ENCODE results near the gene NAT8L. TPM values are rescaled to one million over a fixed set of nuclear protein-coding genes. Genes with fewer than 3 reads are reported as not detected.

The NAT8L gene
- total RNA-seq, 4 donors from 2014 or later: under 0.01 to 0.45 (median 0.20) TPM

DNA sequence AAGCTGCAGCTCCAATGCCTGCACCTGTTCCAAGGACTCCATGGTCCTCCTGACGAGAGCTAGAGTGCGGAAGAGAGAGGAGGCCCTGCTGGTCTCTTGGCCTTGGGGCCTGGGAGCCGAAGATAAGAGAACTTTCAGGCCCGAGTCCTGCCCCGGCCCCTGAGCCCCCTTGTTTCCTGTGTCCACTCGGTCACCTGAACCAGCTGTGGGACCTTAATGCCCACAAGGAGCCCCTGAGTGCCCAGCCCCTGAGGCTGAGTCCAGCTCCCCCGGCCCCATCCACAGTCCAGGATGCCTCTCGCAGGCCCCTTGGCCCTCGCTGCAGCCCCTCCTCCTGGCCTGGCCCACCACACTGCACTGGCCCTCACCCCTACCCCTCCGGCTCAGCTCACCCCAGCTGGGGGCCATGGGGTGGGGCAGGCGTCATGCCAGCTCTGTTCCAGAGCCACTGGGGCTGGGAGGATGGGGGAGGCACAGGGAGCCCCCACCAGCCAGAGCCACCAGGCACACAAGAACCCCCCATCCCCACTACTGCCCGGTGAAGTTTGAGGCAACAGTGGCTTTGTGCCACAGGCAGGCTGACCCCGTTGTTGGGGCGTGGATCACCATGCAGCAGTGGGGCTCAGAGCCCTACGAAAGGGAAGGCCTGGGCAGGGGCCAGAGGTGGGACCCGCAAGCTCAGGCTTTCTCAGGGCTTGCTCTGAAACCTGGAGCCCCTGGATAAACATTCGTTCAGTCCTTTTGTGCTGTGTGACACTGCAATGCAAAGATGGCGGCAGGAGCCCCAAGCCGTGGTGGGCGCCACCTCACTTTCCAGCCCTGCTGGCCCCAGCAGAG, 14.1 kb downstream of the NAT8L start:
- TF ChIP-seq, protein P1, sequence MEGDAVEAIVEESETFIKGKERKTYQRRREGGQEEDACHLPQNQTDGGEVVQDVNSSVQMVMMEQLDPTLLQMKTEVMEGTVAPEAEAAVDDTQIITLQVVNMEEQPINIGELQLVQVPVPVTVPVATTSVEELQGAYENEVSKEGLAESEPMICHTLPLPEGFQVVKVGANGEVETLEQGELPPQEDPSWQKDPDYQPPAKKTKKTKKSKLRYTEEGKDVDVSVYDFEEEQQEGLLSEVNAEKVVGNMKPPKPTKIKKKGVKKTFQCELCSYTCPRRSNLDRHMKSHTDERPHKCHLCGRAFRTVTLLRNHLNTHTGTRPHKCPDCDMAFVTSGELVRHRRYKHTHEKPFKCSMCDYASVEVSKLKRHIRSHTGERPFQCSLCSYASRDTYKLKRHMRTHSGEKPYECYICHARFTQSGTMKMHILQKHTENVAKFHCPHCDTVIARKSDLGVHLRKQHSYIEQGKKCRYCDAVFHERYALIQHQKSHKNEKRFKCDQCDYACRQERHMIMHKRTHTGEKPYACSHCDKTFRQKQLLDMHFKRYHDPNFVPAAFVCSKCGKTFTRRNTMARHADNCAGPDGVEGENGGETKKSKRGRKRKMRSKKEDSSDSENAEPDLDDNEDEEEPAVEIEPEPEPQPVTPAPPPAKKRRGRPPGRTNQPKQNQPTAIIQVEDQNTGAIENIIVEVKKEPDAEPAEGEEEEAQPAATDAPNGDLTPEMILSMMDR (IDR thresholded peaks at IDR 0.05): no peak
- TF ChIP-seq POLR2A (IDR thresholded peaks at IDR 0.05; ENCODE audit: low read depth): no peak
- TF ChIP-seq POLR2AphosphoS5 (IDR thresholded peaks at IDR 0.05): no peak
- TF ChIP-seq EP300 (IDR thresholded peaks at IDR 0.05): no peak
- no peak for DNase-seq (ENCODE audit: extremely low spot score)
- Histone ChIP-seq H3K36me3 (no peaks in the 10 kb centered on the region), H3K9me3 (no peaks in the 10 kb centered on the region), H3K27ac (replicated peaks in 1 of 4) (no peak overlapping the region), H3K4me3 (no peak overlapping the region), H3K4me1 (peaks cover 0 to 6% (median 0%) of the 10 kb centered on the region in 4 donors), H3K27me3 (peaks cover 0 to 30% (median 4%) of the 10 kb centered on the region in 4 donors)
- WGBS: 84% methylated on average over 8 of the region's 20 CpGs
- intact Hi-C loops (cut with DNase I): no loop called here

- TF ChIP-seq POLR2A (IDR thresholded peaks at IDR 0.05; ENCODE audit: low read depth) (no peak), EP300 (IDR thresholded peaks at IDR 0.05) (no peak), POLR2AphosphoS5 (IDR thresholded peaks at IDR 0.05) (no peak)
- TF ChIP-seq, protein P1 (IDR thresholded peaks at IDR 0.05): no peak
- H3K4me1 ChIP-seq: peaks cover 0 to 6% (median 0%) of the 10 kb centered on the region in 4 donors
- 84% methylated on average over 11 of the region's 20 CpGs for WGBS
These were observed 14.8 kb downstream of the NAT8L start for GRCh38 chr4:2073808-2074481.

DNA sequence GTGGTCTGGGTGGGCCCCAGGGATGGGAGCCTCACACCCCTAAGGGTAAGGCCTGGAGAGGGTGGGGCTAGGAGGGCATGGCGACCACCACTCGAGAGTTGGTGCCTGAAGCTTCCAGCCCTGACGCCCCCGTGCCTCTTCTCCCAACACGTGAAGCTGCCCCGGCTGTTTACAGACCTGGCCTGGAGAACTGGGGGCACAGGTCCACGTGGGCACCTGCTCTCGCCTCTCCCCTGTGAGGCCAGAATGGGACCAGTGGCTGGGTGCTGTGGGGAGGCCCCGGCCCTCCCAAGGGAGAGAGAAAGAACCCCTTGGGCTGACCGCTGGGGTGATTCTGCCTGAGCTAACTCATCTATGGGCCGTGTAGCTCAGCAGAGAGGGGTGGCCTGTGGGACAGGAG, 15.5 kb downstream of the NAT8L start:
- TF ChIP-seq EP300 (IDR thresholded peaks at IDR 0.05): no peak
- TF ChIP-seq POLR2A (IDR thresholded peaks at IDR 0.05; ENCODE audit: low read depth): no peak
- TF ChIP-seq, protein P1 (IDR thresholded peaks at IDR 0.05): no peak
- TF ChIP-seq POLR2AphosphoS5 (IDR thresholded peaks at IDR 0.05): no peak
- H3K36me3 ChIP-seq: no peaks in the 10 kb centered on the region
- H3K4me3 ChIP-seq: no peak overlapping the region
- intact Hi-C loops (cut with DNase I): no loop called here
- peaks cover 0 to 6% (median 0%) of the 10 kb centered on the region in 4 donors for H3K4me1 ChIP-seq
- 50% methylated on average over 2 of the region's 11 CpGs for WGBS
- H3K27me3 ChIP-seq: peaks cover 0 to 16% (median 0%) of the 10 kb centered on the region in 4 donors
- no peak for DNase-seq (ENCODE audit: extremely low spot score)
- no peak overlapping the region for H3K27ac ChIP-seq (replicated peaks in 1 of 4)
- no peaks in the 10 kb centered on the region for H3K9me3 ChIP-seq

More at GRCh38 chr4:2073808-2074481, 14.8 kb downstream of the NAT8L start:
- Histone ChIP-seq H3K36me3 (no peaks in the 10 kb centered on the region), H3K27ac (replicated peaks in 1 of 4) (no peak overlapping the region), H3K9me3 (no peaks in the 10 kb centered on the region), H3K27me3 (peaks cover 0 to 22% (median 1%) of the 10 kb centered on the region in 4 donors), H3K4me3 (no peak overlapping the region)
- DNase-seq (ENCODE audit: extremely low spot score): no peak
- intact Hi-C loops (cut with DNase I): no loop called here

DNA sequence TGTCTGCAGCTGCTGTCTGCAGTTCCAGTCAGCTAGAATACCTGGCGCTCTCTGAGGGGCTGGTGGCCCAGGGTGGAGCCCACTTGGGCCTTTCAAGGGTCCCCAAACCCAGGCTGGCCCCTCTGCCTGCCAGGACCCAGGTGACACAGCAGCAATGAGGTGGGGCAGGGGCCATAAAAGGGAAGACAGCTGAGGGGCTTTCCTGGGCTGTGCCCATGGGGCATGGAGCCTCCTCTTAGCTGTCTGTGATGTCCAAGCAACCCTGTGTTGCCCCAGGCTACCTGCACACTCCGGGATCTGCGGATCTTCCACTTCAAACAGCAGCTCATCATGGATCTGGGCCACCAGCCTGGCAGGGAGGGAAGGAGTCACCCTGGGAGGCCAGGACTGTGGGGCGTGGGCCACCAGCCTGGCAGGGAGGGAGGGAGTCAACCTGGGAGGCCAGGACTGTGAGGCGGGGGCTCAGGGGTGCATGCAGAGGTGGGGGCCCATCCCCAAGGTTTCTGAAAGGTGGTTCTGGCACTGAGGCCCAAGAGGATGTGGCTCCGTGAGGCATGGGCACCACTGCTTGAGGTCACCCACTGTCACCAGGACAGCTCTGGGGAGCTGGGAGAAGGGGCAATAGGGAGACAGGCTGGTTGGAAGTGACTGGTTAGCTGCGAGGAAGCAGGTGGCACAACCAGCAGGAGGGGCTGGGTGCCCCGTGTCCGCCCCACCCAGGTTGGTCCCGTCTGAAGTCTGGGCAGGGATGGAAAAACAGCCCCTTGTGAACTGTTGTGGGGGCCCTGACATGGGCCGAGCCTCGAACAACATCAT, 16.3 kb downstream of the NAT8L start:
- WGBS: 92% methylated on average over 11 of the region's 12 CpGs
- intact Hi-C loops (cut with DNase I): no loop called here
- peaks cover 0 to 6% (median 0%) of the 10 kb centered on the region in 4 donors for H3K4me1 ChIP-seq
- peaks cover 0 to 8% (median 0%) of the 10 kb centered on the region in 4 donors for H3K27me3 ChIP-seq
- no peaks in the 10 kb centered on the region for H3K36me3 ChIP-seq
- TF ChIP-seq, protein P1 (IDR thresholded peaks at IDR 0.05): no peak
- TF ChIP-seq POLR2AphosphoS5 (IDR thresholded peaks at IDR 0.05): no peak
- no peak for TF ChIP-seq EP300 (IDR thresholded peaks at IDR 0.05)
- no peak for TF ChIP-seq POLR2A (IDR thresholded peaks at IDR 0.05; ENCODE audit: low read depth)
- no peak overlapping the region for H3K27ac ChIP-seq (replicated peaks in 1 of 4)
- no peak overlapping the region for H3K4me3 ChIP-seq
- no peaks in the 10 kb centered on the region for H3K9me3 ChIP-seq
- no peak for DNase-seq (ENCODE audit: extremely low spot score)

All from esophagus muscularis mucosa (tissue), 4 donors.